PC-9 (cell line): ENCODE data around the gene SFTA2. TPM values are rescaled to one million over a fixed set of nuclear protein-coding genes. Genes with fewer than 3 reads are reported as not detected.

ENCODE experiments used
- BruUV-seq: library from RNA; stranded (reverse); fragments of 400-500 nt; replicated peaks from 2 replicates; lab custom pipeline; 2021; lab: Mats Ljungman, UMichigan
- CTCF ChIA-PET: fragments of 300-600 bp; sonication (Branson Sonifier 250); formaldehyde crosslinking; loops from one replicate; lab custom pipeline; 2022; ENCODE audit warnings: antibody characterized with exemption; lab: Charles Lee
- POLR2A ChIA-PET: fragments of 300-600 bp; sonication (Branson Sonifier 250); formaldehyde crosslinking; loops from one replicate; lab custom pipeline; 2022; ENCODE audit warnings: antibody characterized with exemption; ENCODE audit not compliant: unreplicated experiment; lab: Charles Lee
- DNase-seq, 2 experiments: peaks; one replicate each; pipeline versions ENCODE4 v3.0.0 to v3.0.0-alpha.2; 2015 to 2022; ENCODE audit warnings: mixed read lengths in 1 of 2
- H2AFZ ChIP-seq: fragments of 200-600 bp; sonication (generic); 2 replicates; pipeline ENCODE4 v1.8.1; 2017; ENCODE audit warnings: antibody characterized with exemption
- H3F3A ChIP-seq: fragments of 200-600 bp; sonication (generic); 2 replicates; pipeline ENCODE4 v1.8.1; 2017; ENCODE audit warnings: antibody characterized with exemption, mild to moderate bottlenecking, low read depth; ENCODE audit not compliant: insufficient read depth
- H3K27ac ChIP-seq: fragments of 200-600 bp; sonication (generic); 2 replicates; pipeline ENCODE4 v1.6.1; 2016; ENCODE audit warnings: mixed run types
- H3K27me3 ChIP-seq: fragments of 200-600 bp; sonication (generic); 2 replicates; pipeline ENCODE4 v1.6.1; 2016; ENCODE audit warnings: low read depth, mixed run types; ENCODE audit not compliant: insufficient read depth
- H3K36me3 ChIP-seq: fragments of 200-600 bp; sonication (generic); 2 replicates; pipeline ENCODE4 v1.6.1; 2016; ENCODE audit warnings: low read depth, mixed run types
- H3K4me1 ChIP-seq: fragments of 200-600 bp; sonication (generic); replicated peaks from 2 replicates; pipeline ENCODE4 v1.6.1; 2016; ENCODE audit warnings: mixed run types; ENCODE audit not compliant: insufficient read depth
- H3K4me2 ChIP-seq: fragments of 200-600 bp; sonication (generic); 2 replicates; pipeline ENCODE4 v1.6.1; 2017; ENCODE audit warnings: mixed run types
- H3K4me3 ChIP-seq: fragments of 200-600 bp; sonication (generic); 2 replicates; pipeline ENCODE4 v1.6.1; 2016; ENCODE audit warnings: mixed run types
- H3K79me2 ChIP-seq: fragments of 200-600 bp; sonication (generic); 2 replicates; pipeline ENCODE4 v1.6.1; 2017; ENCODE audit warnings: low read depth, mixed run types
- H3K9me2 ChIP-seq: fragments of 200-600 bp; sonication (generic); 2 replicates; pipeline ENCODE4 v1.8.1; 2017; ENCODE audit warnings: mild to moderate bottlenecking; ENCODE audit not compliant: insufficient read depth
- H3K9me3 ChIP-seq: fragments of 200-600 bp; sonication (generic); 2 replicates; pipeline ENCODE4 v1.8.1; 2016; ENCODE audit warnings: low read depth; ENCODE audit not compliant: insufficient read depth
- H4K20me1 ChIP-seq: fragments of 200-600 bp; sonication (generic); 2 replicates; pipeline ENCODE4 v1.8.1; 2017; ENCODE audit not compliant: insufficient read depth
- CTCF ChIP-seq: fragments of 200-600 bp; sonication (generic); conservative IDR thresholded peaks from 2 replicates; pipeline ENCODE4 v1.6.1; 2017; ENCODE audit warnings: mixed run types, antibody characterized with exemption, mild to moderate bottlenecking, moderate library complexity
- EZH2 ChIP-seq: fragments of 200-600 bp; sonication (generic); IDR thresholded peaks from 2 replicates; pipeline ENCODE4 v1.8.0; 2017; ENCODE audit warnings: antibody characterized with exemption, low read depth
- intact Hi-C: fragments of 100-400 bp; cut with micrococcal nuclease; formaldehyde crosslinking; loops from one replicate; pipeline ENCODE4 v1.10.0; 2022; ENCODE audit not compliant: unreplicated experiment
- total RNA-seq: library from RNA; stranded (reverse); gene quantifications from 2 replicates; pipeline ENCODE4 v1.2.3, GENCODE V29; 2021

The SFTA2 gene
- total RNA-seq, 1 experiment from 2014 or later, result 0.72 TPM

GRCh38 chr6:30888816-30889495 is 43.0 kb downstream of the SFTA2 start:
- Histone ChIP-seq H3K9me2 (no peaks in the 10 kb centered on the region), H3K9me3 (no peaks in the 10 kb centered on the region), H3K79me2 (peaks cover 58% of the 10 kb centered on the region), H3K27me3 (no peaks in the 10 kb centered on the region), H3K36me3 (peaks cover 19% of the 10 kb centered on the region), H3K4me2 (no peak overlapping the region), H4K20me1 (peaks cover 46% of the 10 kb centered on the region), H2AFZ (no peak overlapping the region), H3K4me3 (no peak overlapping the region), H3K4me1 (peaks cover 29% of the 10 kb centered on the region), H3F3A (peaks cover 27% of the 10 kb centered on the region), H3K27ac (no peak overlapping the region)
- no peak for DNase-seq
- TF ChIP-seq EZH2, result no peak
- TF ChIP-seq CTCF, result no peak
- ChIA-PET POLR2A (interaction anchor here (0.5 kb wide), 1 partner anchor 277 kb away, joined by 3 read pairs; no protein-coding TSS in a partner anchor), CTCF (interaction anchor here (0.5 to 1.1 kb wide), 2 partner anchors 60 to 181 kb away, joined by 3 read pairs; no protein-coding TSS in a partner anchor)
- intact Hi-C loops, result no loop called here
- BruUV-seq, result no TSS peak

- POLR2A ChIA-PET, result no interaction called here
- H3K9me2 ChIP-seq, result no peaks in the 10 kb centered on the region
- no peak overlapping the region for H3K4me3 ChIP-seq
- BruUV-seq, result no TSS peak
- H3K27ac ChIP-seq, result no peak overlapping the region
- peak overlapping the region; percentile 96; the same call in 1 of the 2 replicates for H3K4me2 ChIP-seq
- H3K4me1 ChIP-seq, result peaks cover 29% of the 10 kb centered on the region
- peaks cover 46% of the 10 kb centered on the region for H4K20me1 ChIP-seq
- CTCF ChIA-PET, result interaction anchor here (1.1 kb wide), 2 partner anchors 182 to 183 kb away, joined by 3 read pairs; no protein-coding TSS in a partner anchor
- no peak overlapping the region for H2AFZ ChIP-seq
- intact Hi-C loops, result no loop called here
- H3K27me3 ChIP-seq, result no peaks in the 10 kb centered on the region
- H3K9me3 ChIP-seq, result no peaks in the 10 kb centered on the region
- H3K79me2 ChIP-seq, result peaks cover 66% of the 10 kb centered on the region
- peaks cover 33% of the 10 kb centered on the region for H3F3A ChIP-seq
- TF ChIP-seq EZH2 (no peak), CTCF (no peak)
- peaks cover 18% of the 10 kb centered on the region; the same call in 1 of the 2 replicates for H3K36me3 ChIP-seq
- no peak for DNase-seq
Measured at GRCh38 chr6:30887901-30888815, 43.8 kb downstream of the SFTA2 start.

GRCh38 chr6:30886897-30887255 is 45.1 kb downstream of the SFTA2 start:
- POLR2A ChIA-PET, result interaction anchor here (0.7 kb wide), 1 partner anchor 43 kb away, joined by 4 read pairs; no protein-coding TSS in a partner anchor
- no peaks in the 10 kb centered on the region for H3K9me3 ChIP-seq
- peaks cover 44% of the 10 kb centered on the region for H3F3A ChIP-seq
- CTCF ChIA-PET, result interaction anchor here (1.1 kb wide), 1 partner anchor 184 kb away, joined by 3 read pairs; no protein-coding TSS in a partner anchor
- no peak for DNase-seq
- BruUV-seq, result no TSS peak
- no peaks in the 10 kb centered on the region for H3K27me3 ChIP-seq
- H3K79me2 ChIP-seq, result peaks cover 70% of the 10 kb centered on the region
- no peaks in the 10 kb centered on the region for H3K9me2 ChIP-seq
- intact Hi-C loops, result no loop called here
- H3K4me2 ChIP-seq, result peak overlapping the region; percentile 96
- H4K20me1 ChIP-seq, result peaks cover 46% of the 10 kb centered on the region
- H2AFZ ChIP-seq, result no peak overlapping the region
- H3K27ac ChIP-seq, result peak overlapping the region; percentile 94
- TF ChIP-seq EZH2 (no peak), CTCF (no peak)
- peak overlapping the region; percentile 98; the same call in 1 of the 2 replicates for H3K4me3 ChIP-seq
- peaks cover 37% of the 10 kb centered on the region for H3K4me1 ChIP-seq
- H3K36me3 ChIP-seq, result peaks cover 17% of the 10 kb centered on the region; the same call in 1 of the 2 replicates
